ENCODE measurements around the gene RCAN1. TPM values are rescaled to one million over a fixed set of nuclear protein-coding genes. Genes with fewer than 3 reads are reported as not detected.
A peak's percentile ranks its signal among the peaks of the same experiment; 100 is the strongest.

The RCAN1 gene
- 13.4 TPM for polyA plus RNA-seq (2012; ENCODE audit: insufficient read length, low read depth)

DNA sequence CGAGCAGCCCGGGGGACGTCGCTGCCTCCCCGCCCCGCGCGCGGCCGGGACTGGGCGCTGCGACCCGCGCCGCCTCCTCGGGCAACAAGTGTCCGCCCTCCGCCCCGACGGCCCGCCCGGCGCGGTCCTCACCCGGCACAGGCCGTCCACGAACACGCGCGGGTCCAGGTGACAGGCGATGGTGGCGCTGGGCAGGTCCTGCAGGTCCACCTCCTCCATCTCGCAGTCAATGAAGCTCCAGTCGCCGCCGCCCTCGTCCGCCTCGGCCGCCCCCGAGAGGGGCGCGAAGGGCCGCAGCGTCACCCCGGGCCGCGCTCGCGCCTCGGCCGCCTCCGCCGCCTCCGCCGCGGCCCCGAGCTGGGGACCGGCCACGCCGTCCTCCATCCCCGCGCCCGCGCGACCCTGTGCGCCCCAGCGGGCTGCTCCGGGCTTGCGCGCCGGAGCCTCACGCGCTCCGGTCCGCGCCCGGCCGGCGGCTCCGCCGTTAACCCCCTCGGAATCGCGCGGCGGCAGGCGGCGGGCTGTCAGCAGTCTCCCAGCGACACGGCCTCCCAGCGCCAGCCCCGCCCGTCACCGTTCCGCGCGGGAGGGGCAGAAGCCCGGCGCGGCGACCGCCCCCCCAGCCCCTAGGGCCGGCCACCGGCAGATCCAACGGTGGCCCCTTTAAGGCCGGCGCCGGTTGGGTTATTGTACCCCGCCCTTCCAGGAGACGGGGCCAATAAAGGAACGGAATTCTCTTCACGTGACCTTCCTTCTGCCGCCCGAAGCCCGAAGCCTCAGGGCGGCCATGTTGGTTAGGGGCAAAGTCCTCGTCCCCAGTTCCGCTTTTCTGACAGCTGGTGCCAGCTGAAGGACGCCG is at the start of gene RCAN1:
RCAN1 (minus strand) TSS at position 486 of the 859 bp plus-strand sequence; CDS start at position 384, 102 bp downstream.
- TF ChIP-seq TAF1 (IDR thresholded peaks at IDR 0.05; ENCODE audit: borderline replicate concordance, insufficient read depth, low read length) (no peak), SIN3A (IDR thresholded peaks at IDR 0.05; ENCODE audit: borderline replicate concordance, insufficient read depth, low read length) (peak; percentile 95; the same call in 1 of the 2 replicates)

DNA sequence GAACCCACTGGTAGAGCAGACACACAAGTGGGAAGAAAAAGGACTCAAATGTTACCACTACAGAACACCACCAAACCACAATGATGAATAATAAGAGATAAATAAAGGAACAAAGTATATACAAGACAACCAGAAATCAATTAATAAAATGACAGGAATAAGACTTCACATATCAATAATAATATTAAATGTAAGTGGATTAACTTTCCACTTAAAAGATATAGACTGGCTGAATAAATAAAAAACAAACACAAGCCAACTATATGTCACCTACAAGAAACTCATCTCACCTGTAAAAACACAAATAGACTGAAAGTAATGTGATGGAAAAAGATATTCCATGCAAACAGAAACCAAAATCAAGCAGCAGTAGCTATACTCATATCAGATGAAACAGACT is 46.9 kb upstream of the RCAN1 start:
- TF ChIP-seq POLR2AphosphoS5 (IDR thresholded peaks at IDR 0.05; ENCODE audit: low read depth, low read length) (no peak), TAF1 (IDR thresholded peaks at IDR 0.05; ENCODE audit: borderline replicate concordance, insufficient read depth, low read length) (no peak), FOXP2 (optimal IDR thresholded peaks at IDR 0.05; ENCODE audit: borderline replicate concordance, extremely low read depth, extremely low read length, insufficient read depth) (no peak), SIN3A (IDR thresholded peaks at IDR 0.05; ENCODE audit: borderline replicate concordance, insufficient read depth, low read length) (no peak)
- TF ChIP-seq, protein P1, sequence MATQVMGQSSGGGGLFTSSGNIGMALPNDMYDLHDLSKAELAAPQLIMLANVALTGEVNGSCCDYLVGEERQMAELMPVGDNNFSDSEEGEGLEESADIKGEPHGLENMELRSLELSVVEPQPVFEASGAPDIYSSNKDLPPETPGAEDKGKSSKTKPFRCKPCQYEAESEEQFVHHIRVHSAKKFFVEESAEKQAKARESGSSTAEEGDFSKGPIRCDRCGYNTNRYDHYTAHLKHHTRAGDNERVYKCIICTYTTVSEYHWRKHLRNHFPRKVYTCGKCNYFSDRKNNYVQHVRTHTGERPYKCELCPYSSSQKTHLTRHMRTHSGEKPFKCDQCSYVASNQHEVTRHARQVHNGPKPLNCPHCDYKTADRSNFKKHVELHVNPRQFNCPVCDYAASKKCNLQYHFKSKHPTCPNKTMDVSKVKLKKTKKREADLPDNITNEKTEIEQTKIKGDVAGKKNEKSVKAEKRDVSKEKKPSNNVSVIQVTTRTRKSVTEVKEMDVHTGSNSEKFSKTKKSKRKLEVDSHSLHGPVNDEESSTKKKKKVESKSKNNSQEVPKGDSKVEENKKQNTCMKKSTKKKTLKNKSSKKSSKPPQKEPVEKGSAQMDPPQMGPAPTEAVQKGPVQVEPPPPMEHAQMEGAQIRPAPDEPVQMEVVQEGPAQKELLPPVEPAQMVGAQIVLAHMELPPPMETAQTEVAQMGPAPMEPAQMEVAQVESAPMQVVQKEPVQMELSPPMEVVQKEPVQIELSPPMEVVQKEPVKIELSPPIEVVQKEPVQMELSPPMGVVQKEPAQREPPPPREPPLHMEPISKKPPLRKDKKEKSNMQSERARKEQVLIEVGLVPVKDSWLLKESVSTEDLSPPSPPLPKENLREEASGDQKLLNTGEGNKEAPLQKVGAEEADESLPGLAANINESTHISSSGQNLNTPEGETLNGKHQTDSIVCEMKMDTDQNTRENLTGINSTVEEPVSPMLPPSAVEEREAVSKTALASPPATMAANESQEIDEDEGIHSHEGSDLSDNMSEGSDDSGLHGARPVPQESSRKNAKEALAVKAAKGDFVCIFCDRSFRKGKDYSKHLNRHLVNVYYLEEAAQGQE (IDR thresholded peaks at IDR 0.05; ENCODE audit: insufficient read depth in 1 of 2, low read depth in 2 of 2, low read length in 2 of 2): no peak

DNA sequence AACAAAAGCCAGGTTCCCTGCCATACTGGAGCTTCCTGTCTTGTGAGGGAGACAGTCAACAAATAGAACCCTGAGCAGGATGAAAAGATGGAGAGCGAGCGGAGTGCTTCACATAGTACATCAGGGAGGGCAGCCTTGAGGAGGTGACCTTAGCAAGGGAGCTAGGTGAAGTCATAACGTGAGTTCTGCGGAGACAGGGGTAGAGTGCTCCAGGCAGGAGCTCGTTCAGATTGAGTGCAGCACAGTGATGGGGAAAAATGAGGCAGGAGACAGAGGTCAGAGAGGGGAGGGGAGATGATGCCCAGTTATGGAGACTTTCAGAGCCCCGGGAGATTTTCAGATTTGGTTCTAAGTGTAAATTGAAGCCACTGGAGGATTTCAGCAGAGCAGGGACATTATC is 38.6 kb upstream of the RCAN1 start:
- TF ChIP-seq POLR2AphosphoS5 (IDR thresholded peaks at IDR 0.05; ENCODE audit: low read depth, low read length): no peak
- TF ChIP-seq SIN3A (IDR thresholded peaks at IDR 0.05; ENCODE audit: borderline replicate concordance, insufficient read depth, low read length): no peak
- no peak for TF ChIP-seq TAF1 (IDR thresholded peaks at IDR 0.05; ENCODE audit: borderline replicate concordance, insufficient read depth, low read length)
- TF ChIP-seq FOXP2 (optimal IDR thresholded peaks at IDR 0.05; ENCODE audit: borderline replicate concordance, extremely low read depth, extremely low read length, insufficient read depth): no peak
- TF ChIP-seq, protein P1 (IDR thresholded peaks at IDR 0.05; ENCODE audit: insufficient read depth in 1 of 2, low read depth in 2 of 2, low read length in 2 of 2): no peak

DNA sequence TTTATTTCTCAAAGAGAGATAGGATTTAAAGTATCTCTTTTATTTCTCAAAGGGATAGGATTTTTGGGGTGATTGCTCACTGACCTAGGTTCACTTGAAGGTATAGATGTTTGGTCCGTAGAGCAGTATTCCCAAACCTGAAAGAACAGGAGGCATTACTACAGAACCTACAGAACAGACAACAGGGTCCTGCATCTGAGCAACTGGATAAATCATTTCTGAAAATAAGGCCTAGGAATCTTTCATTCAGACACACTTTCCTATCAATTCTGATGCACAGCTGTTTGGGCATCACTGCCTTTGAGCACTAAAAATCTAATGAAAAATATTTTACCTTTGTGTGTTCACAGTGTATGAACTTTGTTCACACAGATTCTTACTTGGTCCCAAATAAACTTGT is 36.7 kb upstream of the RCAN1 start:
- TF ChIP-seq TAF1 (IDR thresholded peaks at IDR 0.05; ENCODE audit: borderline replicate concordance, insufficient read depth, low read length): no peak
- TF ChIP-seq FOXP2 (optimal IDR thresholded peaks at IDR 0.05; ENCODE audit: borderline replicate concordance, extremely low read depth, extremely low read length, insufficient read depth): no peak
- no peak for TF ChIP-seq POLR2AphosphoS5 (IDR thresholded peaks at IDR 0.05; ENCODE audit: low read depth, low read length)
- TF ChIP-seq SIN3A (IDR thresholded peaks at IDR 0.05; ENCODE audit: borderline replicate concordance, insufficient read depth, low read length): no peak

DNA sequence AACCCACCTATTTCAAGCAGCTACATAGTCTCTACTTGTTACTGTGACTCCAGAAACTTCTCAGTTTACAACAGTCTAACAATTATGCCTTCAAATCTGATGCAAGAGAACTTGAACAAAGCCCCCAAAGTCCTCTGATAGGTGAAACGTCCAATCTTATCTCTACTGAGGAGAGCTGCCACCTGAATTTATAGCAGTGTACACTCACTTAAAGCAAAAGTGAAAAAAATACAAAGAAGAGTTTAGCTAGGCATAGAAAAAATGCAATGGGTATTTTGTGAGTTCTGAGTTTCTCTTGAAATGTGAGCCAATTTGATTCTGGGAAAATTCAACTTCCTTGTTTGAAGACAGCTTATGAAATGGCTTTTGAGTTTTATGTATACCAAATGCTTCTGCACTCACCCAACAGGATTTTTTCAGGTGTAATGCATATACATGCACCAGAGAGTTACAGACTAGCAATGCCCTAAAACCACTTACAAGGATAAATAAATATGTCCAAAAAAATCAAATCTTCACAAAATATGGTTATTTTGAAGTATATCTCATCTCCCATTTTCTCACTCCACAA is 36.0 kb upstream of the RCAN1 start:
- TF ChIP-seq TAF1 (IDR thresholded peaks at IDR 0.05; ENCODE audit: borderline replicate concordance, insufficient read depth, low read length): no peak

DNA sequence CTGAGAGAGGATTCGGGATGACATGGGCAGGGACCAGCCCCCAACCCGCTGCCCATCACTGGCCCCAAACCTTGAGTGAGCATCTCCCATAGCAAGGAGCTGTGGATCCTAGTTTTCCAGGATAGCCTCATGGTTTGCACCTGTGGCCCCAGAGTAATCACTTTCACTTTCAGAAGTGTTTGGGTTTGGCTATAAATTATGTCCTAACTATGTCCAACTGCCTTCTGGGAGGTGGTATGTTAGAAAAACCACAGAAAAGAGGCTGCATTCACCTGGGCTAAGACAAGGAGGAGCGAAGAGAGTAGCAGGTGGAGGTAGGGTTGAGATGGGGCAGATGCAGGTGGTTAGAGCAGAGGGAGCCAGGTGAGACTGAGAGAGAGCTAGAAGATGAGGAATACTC is 34.5 kb upstream of the RCAN1 start:
- TF ChIP-seq POLR2AphosphoS5 (IDR thresholded peaks at IDR 0.05; ENCODE audit: low read depth, low read length) (no peak), SIN3A (IDR thresholded peaks at IDR 0.05; ENCODE audit: borderline replicate concordance, insufficient read depth, low read length) (no peak), FOXP2 (optimal IDR thresholded peaks at IDR 0.05; ENCODE audit: borderline replicate concordance, extremely low read depth, extremely low read length, insufficient read depth) (no peak), TAF1 (IDR thresholded peaks at IDR 0.05; ENCODE audit: borderline replicate concordance, insufficient read depth, low read length) (no peak)
- TF ChIP-seq, protein P1 (IDR thresholded peaks at IDR 0.05; ENCODE audit: insufficient read depth in 1 of 2, low read depth in 2 of 2, low read length in 2 of 2): no peak
